Fibroblast of lung (primary cell): Measurements from ENCODE around the gene CYB561. TPM values are rescaled to one million over a fixed set of nuclear protein-coding genes. Genes with fewer than 3 reads are reported as not detected.

ENCODE experiments used
- DNase-seq, 2 donors: peaks; one replicate each; pipeline versions ENCODE4 v3.0.0 to v3.0.0-alpha.2; 2010; ENCODE audit warnings: low read depth in 2 of 2
- H2AFZ ChIP-seq: 2 replicates; pipeline ENCODE4 v1.5.1; 2012; ENCODE audit warnings: low read length, control low read depth, inconsistent platforms
- H3K27ac ChIP-seq: 2 replicates; pipeline ENCODE4 v1.5.1; 2011; ENCODE audit warnings: low read length, control low read depth; ENCODE audit not compliant: insufficient read depth
- H3K27me3 ChIP-seq: 2 replicates; pipeline ENCODE4 v1.5.1; 2011; ENCODE audit warnings: mild to moderate bottlenecking, low read length; ENCODE audit not compliant: control insufficient read depth, insufficient read depth
- H3K36me3 ChIP-seq: 2 replicates; pipeline ENCODE4 v1.5.1; 2011; ENCODE audit warnings: low read length; ENCODE audit not compliant: control insufficient read depth, insufficient read depth
- H3K4me1 ChIP-seq: 2 replicates; pipeline ENCODE4 v1.5.1; 2011; ENCODE audit warnings: low read length; ENCODE audit not compliant: control insufficient read depth, insufficient read depth; ENCODE audit errors: extremely low read depth
- H3K4me2 ChIP-seq: 2 replicates; pipeline ENCODE4 v1.5.1; 2011; ENCODE audit warnings: low read length, control low read depth; ENCODE audit not compliant: insufficient read depth; ENCODE audit errors: extremely low read depth
- H3K4me3 ChIP-seq, 4 experiments: fragments of 200-600 bp in 1 of 4; sonication (generic) in 1 of 4; replicated peaks in 1 of 4; 2 replicates each; pipeline ENCODE4 v1.5.1; 2011 to 2016; ENCODE audit warnings: low read length in 4 of 4, low read depth in 3 of 4, mild to moderate bottlenecking in 3 of 4, control low read depth in 2 of 4, inconsistent platforms in 1 of 4, mixed read lengths in 1 of 4; ENCODE audit not compliant: insufficient read depth in 1 of 4; ENCODE audit errors: control extremely low read depth in 1 of 4
- H3K79me2 ChIP-seq: 2 replicates; pipeline ENCODE4 v1.5.1; 2012; ENCODE audit warnings: mild to moderate bottlenecking, low read length, inconsistent platforms; ENCODE audit not compliant: control insufficient read depth, insufficient read depth
- H3K9ac ChIP-seq: 2 replicates; pipeline ENCODE4 v1.5.1; 2011; ENCODE audit warnings: mild to moderate bottlenecking, low read length, control low read depth; ENCODE audit not compliant: insufficient read depth
- H3K9me3 ChIP-seq: 2 replicates; pipeline ENCODE4 v1.5.1; 2012; ENCODE audit warnings: low read depth, low read length; ENCODE audit not compliant: control insufficient read depth, insufficient read depth
- H4K20me1 ChIP-seq: 2 replicates; pipeline ENCODE4 v1.5.1; 2011; ENCODE audit warnings: low read length; ENCODE audit not compliant: control insufficient read depth, insufficient read depth; ENCODE audit errors: extremely low read depth
- CTCF ChIP-seq, 2 donors: IDR thresholded peaks in 1 of 2; conservative IDR thresholded peaks in 1 of 2; 1 replicate in 1 of 2; 2 replicates in 1 of 2; pipeline ENCODE4 v1.5.1; 2011 to 2012; ENCODE audit warnings: low read length in 2 of 2, control low read depth in 1 of 2, inconsistent platforms in 1 of 2, low read depth in 1 of 2, mild to moderate bottlenecking in 1 of 2
- EZH2 ChIP-seq: IDR thresholded peaks from 2 replicates; pipeline ENCODE4 v1.5.1; 2012; ENCODE audit warnings: low read length, control low read depth, mild to moderate bottlenecking; ENCODE audit errors: missing control alignments
- polyA plus RNA-seq, 2 donors: library from polyadenylated mRNA; depleted of rRNA in 1 of 2; stranded (reverse) in 1 of 2; unstranded in 1 of 2; fragments of >200 nt; gene quantifications; 2 replicates each; pipeline ENCODE4 v1.2.1, GENCODE V29; 2011 to 2012; ENCODE audit warnings: missing spikeins in 1 of 2
- total RNA-seq: library from RNA; depleted of rRNA; stranded (reverse); fragments of >200 nt; gene quantifications from 2 replicates; pipeline ENCODE4 v1.2.1, GENCODE V29; 2014

Gene CYB561
- total and polyA plus RNA-seq, 2 donors (not counting 1 experiment from before 2014, with no cell fraction given): 7.8 to 13.7 TPM

- TF ChIP-seq EZH2: no peak
- no peak for TF ChIP-seq CTCF (conservative IDR thresholded peaks at IDR 0.05 in 1 of 2, IDR thresholded peaks at IDR 0.05 in 1 of 2; ENCODE audit: low read depth in 1 of 2, low read length in 2 of 2)
- Histone ChIP-seq H3K27ac (peak overlapping the region; percentile 23), H3K9ac (no peak overlapping the region), H3K9me3 (no peaks in the 10 kb centered on the region), H3K4me2 (no peak overlapping the region), H2AFZ (no peak overlapping the region), H3K36me3 (peaks cover 2% of the 10 kb centered on the region), H3K4me3 (no peak overlapping the region), H3K4me1 (peaks cover 16% of the 10 kb centered on the region), H3K79me2 (no peaks in the 10 kb centered on the region), H4K20me1 (no peaks in the 10 kb centered on the region), H3K27me3 (no peaks in the 10 kb centered on the region)
- DNase-seq: peak; percentile 82 to 87
Measured at GRCh38 chr17:63402431-63403212, 43.5 kb downstream of the CYB561 start.

- peak in 1 of 2 donors; percentile 6 for TF ChIP-seq CTCF (conservative IDR thresholded peaks at IDR 0.05 in 1 of 2, IDR thresholded peaks at IDR 0.05 in 1 of 2; ENCODE audit: low read depth in 1 of 2, low read length in 2 of 2)
- no peak for TF ChIP-seq EZH2
- Histone ChIP-seq H3K9ac (no peak overlapping the region), H3K4me2 (peak overlapping the region; percentile 37), H3K79me2 (no peaks in the 10 kb centered on the region), H3K4me1 (peaks cover 18% of the 10 kb centered on the region), H3K27ac (peak overlapping the region; percentile 42), H3K27me3 (no peaks in the 10 kb centered on the region), H3K4me3 (no peak overlapping the region), H3K9me3 (no peaks in the 10 kb centered on the region), H3K36me3 (no peaks in the 10 kb centered on the region), H2AFZ (no peak overlapping the region), H4K20me1 (no peaks in the 10 kb centered on the region)
- DNase-seq: peak; percentile 56 to 93
Measured at GRCh38 chr17:63399856-63400255, 46.2 kb downstream of the CYB561 start.

GRCh38 chr17:63399316-63399715 is 46.8 kb downstream of the CYB561 start:
- H3K79me2 ChIP-seq: no peaks in the 10 kb centered on the region
- no peaks in the 10 kb centered on the region for H3K9me3 ChIP-seq
- DNase-seq: peak; percentile 66 to 70
- H3K36me3 ChIP-seq: no peaks in the 10 kb centered on the region
- no peaks in the 10 kb centered on the region for H4K20me1 ChIP-seq
- H3K4me1 ChIP-seq: peaks cover 18% of the 10 kb centered on the region
- H3K4me2 ChIP-seq: peak overlapping the region; percentile 49
- no peak overlapping the region for H3K9ac ChIP-seq
- H2AFZ ChIP-seq: no peak overlapping the region
- H3K27ac ChIP-seq: peak overlapping the region; percentile 42
- TF ChIP-seq CTCF (conservative IDR thresholded peaks at IDR 0.05 in 1 of 2, IDR thresholded peaks at IDR 0.05 in 1 of 2; ENCODE audit: low read depth in 1 of 2, low read length in 2 of 2): no peak
- no peak for TF ChIP-seq EZH2
- H3K4me3 ChIP-seq: no peak overlapping the region
- no peaks in the 10 kb centered on the region for H3K27me3 ChIP-seq
